ENCODE measurements around the gene RP2. TPM values are rescaled to one million over a fixed set of nuclear protein-coding genes. Genes with fewer than 3 reads are reported as not detected.

RP2 gene
- total and polyA plus RNA-seq, 9 of the 15 experiments (the other 6 are each of a cell fraction or from before 2014, with no cell fraction given), result 2.0 to 6.9 (median 3.5) TPM

- TF ChIP-seq REST (IDR thresholded peaks at IDR 0.05; ENCODE audit: borderline replicate concordance) (peak; percentile 37; the same call in 1 of the 2 replicates), REST (CRISPR knock-in tag; IDR thresholded peaks at IDR 0.05; ENCODE audit: low read depth) (no peak), SMC3 (conservative IDR thresholded peaks at IDR 0.05; ENCODE audit: insufficient read depth, low read depth, low read length) (peak; percentile 50), ZNF512 (tag; IDR thresholded peaks at IDR 0.05) (no peak)
Observed at GRCh38 chrX:46796574-46797191, 40.2 kb upstream of the RP2 start (continued).

All from K562 (cell line).